Naive thymus-derived CD4-positive, alpha-beta T cell (primary cell): ENCODE data around the gene GPI. TPM values are rescaled to one million over a fixed set of nuclear protein-coding genes. Genes with fewer than 3 reads are reported as not detected.

Source experiments
- ATAC-seq: fragments of 150-1000 bp; cut with Tn5 transposase; 2 replicates; pipeline ENCODE4 v1.10.0; 2021; ENCODE audit warnings: mild to moderate bottlenecking, moderate library complexity
- CTCF ChIA-PET: fragments of 350-600 bp; sonication (Branson Sonifier 250); formaldehyde crosslinking; loops from one replicate; lab custom pipeline; 2021; ENCODE audit warnings: antibody characterized with exemption; lab: Charles Lee
- POLR2A ChIA-PET: fragments of 350-600 bp; sonication (Branson Sonifier 250); formaldehyde crosslinking; loops from one replicate; lab custom pipeline; 2021; ENCODE audit warnings: antibody characterized with exemption, inconsistent platforms; lab: Charles Lee
- DNase-seq, 9 donors: peaks; one replicate each; pipeline versions ENCODE4 v3.0.0 to v3.0.0-alpha.2; 2020 to 2022; ENCODE audit warnings: mixed read lengths in 1 of 9
- H3K27ac ChIP-seq: one replicate; pipeline ENCODE4 v1.7.0; 2013; ENCODE audit warnings: mild to moderate bottlenecking, low read depth, low read length, moderate library complexity
- H3K27me3 ChIP-seq, 2 donors: one replicate each; pipeline ENCODE4 v1.7.0; 2013; ENCODE audit warnings: low read length in 2 of 2, mild to moderate bottlenecking in 2 of 2, moderate library complexity in 2 of 2; ENCODE audit not compliant: control insufficient read depth in 2 of 2, insufficient read depth in 2 of 2
- H3K36me3 ChIP-seq, 3 experiments: 1 replicate in 2 of 3; 2 replicates in 1 of 3; pipeline ENCODE4 v1.7.0; 2013; ENCODE audit warnings: low read length in 3 of 3, mild to moderate bottlenecking in 3 of 3, moderate library complexity in 1 of 3; ENCODE audit not compliant: insufficient read depth in 3 of 3, control insufficient read depth in 2 of 3
- H3K4me1 ChIP-seq, 2 donors: one replicate each; pipeline ENCODE4 v1.7.0; 2013; ENCODE audit warnings: low read length in 2 of 2, mild to moderate bottlenecking in 2 of 2, moderate library complexity in 1 of 2; ENCODE audit not compliant: control insufficient read depth in 2 of 2, insufficient read depth in 2 of 2
- H3K4me3 ChIP-seq: 2 replicates; pipeline ENCODE4 v1.7.0; 2013; ENCODE audit warnings: mild to moderate bottlenecking, low read length
- H3K9me3 ChIP-seq, 3 experiments: 1 replicate in 2 of 3; 2 replicates in 1 of 3; pipeline ENCODE4 v1.7.0; 2013; ENCODE audit warnings: low read length in 3 of 3; ENCODE audit not compliant: control insufficient read depth in 2 of 3
- H3K27ac Mint-ChIP-seq, 9 donors: one replicate each; pipeline ENCODE4 v1.8.0; 2020 to 2022; ENCODE audit warnings: mixed read lengths in 9 of 9, mild to moderate bottlenecking in 8 of 9, moderate library complexity in 5 of 9, inconsistent platforms in 2 of 9
- H3K27me3 Mint-ChIP-seq, 5 donors: one replicate each; pipeline ENCODE4 v1.8.0; 2021 to 2022; ENCODE audit warnings: mixed read lengths in 5 of 5, mild to moderate bottlenecking in 1 of 5
- H3K36me3 Mint-ChIP-seq, 5 donors: one replicate each; pipeline ENCODE4 v1.8.0; 2020 to 2022; ENCODE audit warnings: mixed read lengths in 5 of 5, mild to moderate bottlenecking in 3 of 5, inconsistent platforms in 1 of 5
- H3K4me1 Mint-ChIP-seq, 7 donors: one replicate each; pipeline ENCODE4 v1.8.0; 2020 to 2022; ENCODE audit warnings: mixed read lengths in 7 of 7, mild to moderate bottlenecking in 3 of 7, inconsistent platforms in 1 of 7
- H3K4me3 Mint-ChIP-seq, 10 donors: one replicate each; pipeline ENCODE4 v1.8.0; 2020 to 2022; ENCODE audit warnings: mild to moderate bottlenecking in 10 of 10, mixed read lengths in 10 of 10, moderate library complexity in 6 of 10, inconsistent platforms in 2 of 10
- H3K9me3 Mint-ChIP-seq, 11 donors: one replicate each; pipeline ENCODE4 v1.8.0; 2020 to 2022; ENCODE audit warnings: mixed read lengths in 11 of 11, mild to moderate bottlenecking in 4 of 11, inconsistent platforms in 1 of 11, moderate library complexity in 1 of 11
- intact Hi-C, 2 donors: fragments of 100-400 bp; cut with micrococcal nuclease; formaldehyde crosslinking; loops; one replicate each; pipeline ENCODE4 v1.15.1; 2023
- polyA plus RNA-seq, 2 donors: library from polyadenylated mRNA; unstranded; fragments of 300-500 nt; fragmentation: Illumina TruSeq; gene quantifications; one replicate each; pipeline ENCODE4 v1.2.3, GENCODE V29; 2021
- total RNA-seq, 6 experiments: library from RNA in 5 of 6; stranded (reverse) in 5 of 6; gene quantifications; 1 replicate in 5 of 6; 2 replicates in 1 of 6; pipeline ENCODE4 v1.2.3 and lab custom pipeline; 2021 to 2026

GPI gene
- total and polyA plus RNA-seq, 7 experiments from 2014 or later: 96.5 to 750 (median 116) TPM

GRCh38 chr19:34416021-34416545, 51.1 kb downstream of the GPI start:
- ChIA-PET CTCF (interaction anchor here (1.0 kb wide), 1 partner anchor 182 kb away, joined by 3 read pairs; no protein-coding TSS in a partner anchor), POLR2A (no interaction called here)
- DNase-seq (no peak), ATAC-seq (no peak)
- Mint-ChIP-seq H3K36me3 (peaks cover 0 to 19% (median 8%) of the 10 kb centered on the region in 5 donors), H3K27me3 (no peaks in the 10 kb centered on the region), H3K4me1 (peaks cover 0 to 11% (median 5%) of the 10 kb centered on the region in 7 donors), H3K27ac (peak overlapping the region in 2 of 9 donors; percentile 8 to 49), H3K9me3 (no peaks in the 10 kb centered on the region), H3K4me3 (no peak overlapping the region)
- H3K36me3 ChIP-seq: peaks cover 0 to 42% (median 0%) of the 10 kb centered on the region in 3 experiments
- H3K27ac ChIP-seq: no peak overlapping the region
- no peaks in the 10 kb centered on the region for H3K4me1 ChIP-seq
- H3K4me3 ChIP-seq: no peak overlapping the region
- no peaks in the 10 kb centered on the region for H3K27me3 ChIP-seq
- no peaks in the 10 kb centered on the region for H3K9me3 ChIP-seq
- intact Hi-C loops: no loop called here

- H3K4me1 ChIP-seq: no peaks in the 10 kb centered on the region
- no peak overlapping the region for H3K27ac ChIP-seq
- no peak for DNase-seq
- CTCF ChIA-PET: no interaction called here
- Mint-ChIP-seq H3K27me3 (no peaks in the 10 kb centered on the region), H3K36me3 (peaks cover 0 to 19% (median 8%) of the 10 kb centered on the region in 5 donors), H3K27ac (peak overlapping the region in 3 of 9 donors; percentile 3 to 42 (median 37)), H3K9me3 (no peaks in the 10 kb centered on the region), H3K4me1 (peaks cover 0 to 11% (median 5%) of the 10 kb centered on the region in 7 donors), H3K4me3 (no peak overlapping the region)
- no peak for ATAC-seq
- H3K27me3 ChIP-seq: no peaks in the 10 kb centered on the region
- POLR2A ChIA-PET: no interaction called here
- peaks cover 0 to 43% (median 0%) of the 10 kb centered on the region in 3 experiments for H3K36me3 ChIP-seq
- H3K4me3 ChIP-seq: no peak overlapping the region
- no peaks in the 10 kb centered on the region for H3K9me3 ChIP-seq
- intact Hi-C loops: no loop called here
Measured at GRCh38 chr19:34418300-34418699, 53.3 kb downstream of the GPI start.

GRCh38 chr19:34426096-34426661, 61.2 kb downstream of the GPI start:
- ChIA-PET CTCF (interaction anchor here (0.7 kb wide), 2 partner anchors 16 to 39 kb away, joined by 3 to 5 read pairs; no protein-coding TSS in a partner anchor), POLR2A (interaction anchor here (0.7 to 1.1 kb wide), 3 partner anchors 16 to 908 kb away, joined by 3 to 4 read pairs (median 3); no protein-coding TSS in a partner anchor)
- Histone ChIP-seq H3K27me3 (no peaks in the 10 kb centered on the region), H3K36me3 (peaks cover 0 to 25% (median 0%) of the 10 kb centered on the region in 3 experiments), H3K27ac (no peak overlapping the region), H3K4me3 (no peak overlapping the region), H3K4me1 (peaks cover 12 to 13% of the 10 kb centered on the region in 2 donors), H3K9me3 (no peaks in the 10 kb centered on the region)
- DNase-seq (no peak), ATAC-seq (no peak)
- peak overlapping the region in 3 of 10 donors; percentile 17 to 39 (median 29) for H3K4me3 Mint-ChIP-seq
- peaks cover 11 to 31% (median 27%) of the 10 kb centered on the region in 7 donors for H3K4me1 Mint-ChIP-seq
- H3K27me3 Mint-ChIP-seq: no peaks in the 10 kb centered on the region
- no peaks in the 10 kb centered on the region for H3K9me3 Mint-ChIP-seq
- H3K36me3 Mint-ChIP-seq: peaks cover 0 to 10% (median 4%) of the 10 kb centered on the region in 5 donors
- H3K27ac Mint-ChIP-seq: peak overlapping the region in 1 of 9 donors; percentile 51
- intact Hi-C loops: loop anchor here in 1 of 2 donors (10.0 kb wide), 1 partner anchor 309 kb away; the partner anchor contains the start of gene ZNF181

- Histone ChIP-seq H3K27ac (peak overlapping the region; percentile 96), H3K27me3 (no peaks in the 10 kb centered on the region), H3K4me3 (peak overlapping the region; percentile 95), H3K36me3 (peaks cover 0 to 28% (median 0%) of the 10 kb centered on the region in 3 experiments), H3K9me3 (no peaks in the 10 kb centered on the region), H3K4me1 (peaks cover 12 to 13% of the 10 kb centered on the region in 2 donors)
- DNase-seq (peak in 2 of 9 donors; percentile 20 to 34), ATAC-seq (peak; percentile 55)
- CTCF ChIA-PET: no interaction called here
- POLR2A ChIA-PET: interaction anchor here (0.5 to 1.5 kb wide), 10 partner anchors 17 to 565 kb away, joined by 3 to 10 read pairs (median 5); partner anchors contain the start of genes GPI and LSM14A
- H3K27ac Mint-ChIP-seq: peak overlapping the region; percentile 84 to 97 (median 94)
- H3K4me1 Mint-ChIP-seq: peaks cover 24 to 52% (median 43%) of the 10 kb centered on the region in 7 donors
- no peaks in the 10 kb centered on the region for H3K9me3 Mint-ChIP-seq
- H3K4me3 Mint-ChIP-seq: peak overlapping the region; percentile 94 to 99 (median 98)
- H3K27me3 Mint-ChIP-seq: no peaks in the 10 kb centered on the region
- intact Hi-C loops: loop anchor here (1.0 to 10.0 kb wide), 7 partner anchors 24 to 306 kb away; partner anchors contain the start of genes PDCD2L (in 2 of the 2), LSM14A (in 1 of the 2), SCGB2B2 (in 1 of the 2) and ZNF181 (in 1 of the 2)
- peaks cover 4 to 19% (median 12%) of the 10 kb centered on the region in 5 donors for H3K36me3 Mint-ChIP-seq
Measured at GRCh38 chr19:34428549-34429285, 63.7 kb downstream of the GPI start.

- CTCF ChIA-PET: interaction anchor here (1.6 kb wide), 1 partner anchor 20 kb away, joined by 3 read pairs; no protein-coding TSS in a partner anchor
- intact Hi-C loops: loop anchor here (2.0 to 10.0 kb wide), 4 partner anchors 71 to 305 kb away; partner anchors contain the start of genes LSM14A (in 1 of the 2) and ZNF181 (in 1 of the 2)
- Histone ChIP-seq H3K27ac (peak overlapping the region; percentile 96), H3K36me3 (peaks cover under 1 to 29% (median 4%) of the 10 kb centered on the region in 3 experiments), H3K4me1 (peaks cover 12 to 13% of the 10 kb centered on the region in 2 donors), H3K4me3 (peak overlapping the region; percentile 95), H3K9me3 (no peaks in the 10 kb centered on the region), H3K27me3 (no peaks in the 10 kb centered on the region)
- H3K4me3 Mint-ChIP-seq: peak overlapping the region; percentile 94 to 99 (median 98)
- H3K27ac Mint-ChIP-seq: peak overlapping the region in 7 of 9 donors; percentile 25 to 97 (median 84)
- DNase-seq (no peak), ATAC-seq (no peak)
- no peaks in the 10 kb centered on the region for H3K27me3 Mint-ChIP-seq
- peaks cover 24 to 59% (median 46%) of the 10 kb centered on the region in 7 donors for H3K4me1 Mint-ChIP-seq
- H3K36me3 Mint-ChIP-seq: peaks cover 4 to 16% (median 12%) of the 10 kb centered on the region in 5 donors
- POLR2A ChIA-PET: interaction anchor here (0.9 kb wide), 2 partner anchors 14 to 18 kb away, joined by 3 to 4 read pairs; no protein-coding TSS in a partner anchor
- H3K9me3 Mint-ChIP-seq: no peaks in the 10 kb centered on the region
Measured at GRCh38 chr19:34429553-34429952, 64.6 kb downstream of the GPI start.
